B cell (primary cell): Measurements from ENCODE around the gene GABRG3. TPM values are rescaled to one million over a fixed set of nuclear protein-coding genes. Genes with fewer than 3 reads are reported as not detected.

ENCODE experiments used
- ATAC-seq: fragments of 200-7000 bp; cut with Tn5 transposase; one replicate; pipeline ENCODE4 v1.10.0; 2021; ENCODE audit warnings: low read depth, mild to moderate bottlenecking, moderate number of reproducible peaks, moderate library complexity
- CTCF ChIA-PET: fragments of 350-600 bp; sonication (Branson Sonifier 250); formaldehyde crosslinking; loops from one replicate; lab custom pipeline; 2021; ENCODE audit warnings: antibody characterized with exemption, inconsistent platforms; lab: Charles Lee
- POLR2A ChIA-PET: fragments of 350-600 bp; sonication (Branson Sonifier 250); formaldehyde crosslinking; loops from one replicate; lab custom pipeline; 2021; ENCODE audit warnings: antibody characterized with exemption; lab: Charles Lee
- DNase-seq: peaks from one replicate; pipeline ENCODE4 v3.0.0; 2013
- H2AFZ ChIP-seq: 2 replicates; pipeline ENCODE4 v1.6.1; 2012; ENCODE audit warnings: mild to moderate bottlenecking, low read depth, low read length; ENCODE audit not compliant: insufficient read depth, poor library complexity, severe bottlenecking
- H3K27ac ChIP-seq, 2 donors: 1 replicate in 1 of 2; 2 replicates in 1 of 2; pipeline ENCODE4 v1.5.1; 2012 to 2013; ENCODE audit warnings: low read length in 2 of 2, mild to moderate bottlenecking in 2 of 2, moderate library complexity in 1 of 2
- H3K27me3 ChIP-seq, 4 experiments: fragments of 200-600 bp in 1 of 4; sonication (generic) in 1 of 4; replicated peaks in 1 of 4; 1 replicate in 2 of 4; 2 replicates in 2 of 4; pipeline versions ENCODE4 v1.6.1 to v1.7.0; 2013 to 2016; ENCODE audit warnings: low read length in 3 of 4, mild to moderate bottlenecking in 2 of 4, mixed read lengths in 1 of 4, moderate library complexity in 1 of 4; ENCODE audit not compliant: insufficient read depth in 4 of 4, control insufficient read depth in 3 of 4; ENCODE audit errors: control extremely low read depth in 1 of 4
- H3K36me3 ChIP-seq, 2 experiments: replicated peaks in 1 of 2; 1 replicate in 1 of 2; 2 replicates in 1 of 2; pipeline versions ENCODE4 v1.6.1 to v1.7.1; 2013; ENCODE audit warnings: low read length in 1 of 2; ENCODE audit not compliant: insufficient read depth in 2 of 2, control insufficient read depth in 1 of 2; ENCODE audit errors: control extremely low read depth in 1 of 2, extremely low read depth in 1 of 2
- H3K4me1 ChIP-seq, 2 donors: fragments of 200-600 bp in 1 of 2; sonication (generic) in 1 of 2; 1 replicate in 1 of 2; 2 replicates in 1 of 2; pipeline versions ENCODE4 v1.5.1 to v1.6.1; 2013 to 2017; ENCODE audit warnings: low read length in 2 of 2; ENCODE audit not compliant: control insufficient read depth in 2 of 2, insufficient read depth in 2 of 2
- H3K4me2 ChIP-seq: replicated peaks from 2 replicates; pipeline ENCODE3; 2012; ENCODE audit warnings: mild to moderate bottlenecking, low read depth, low read length; ENCODE audit not compliant: poor library complexity, severe bottlenecking
- H3K4me3 ChIP-seq, 5 experiments: fragments of 200-600 bp in 1 of 5; sonication (generic) in 1 of 5; 1 replicate in 3 of 5; 2 replicates in 2 of 5; pipeline versions ENCODE4 v1.5.1 to v1.7.0; 2011 to 2016; ENCODE audit warnings: low read length in 4 of 5, mild to moderate bottlenecking in 4 of 5, low read depth in 2 of 5, control low read depth in 1 of 5, moderate library complexity in 1 of 5; ENCODE audit not compliant: insufficient read depth in 1 of 5; ENCODE audit errors: control extremely low read depth in 1 of 5, extremely low read depth in 1 of 5
- H3K79me2 ChIP-seq: fragments of 200-600 bp; sonication (generic); one replicate; pipeline ENCODE4 v1.6.0; 2016; ENCODE audit warnings: low read length; ENCODE audit not compliant: control insufficient read depth, insufficient read depth
- H3K9ac ChIP-seq: fragments of 200-600 bp; sonication (generic); 2 replicates; pipeline ENCODE4 v1.6.1; 2017; ENCODE audit warnings: mild to moderate bottlenecking, low read length, moderate library complexity
- H3K9me3 ChIP-seq, 3 donors: one replicate each; pipeline versions ENCODE4 v1.6.1 to v1.7.1; 2013; ENCODE audit warnings: low read length in 2 of 3; ENCODE audit not compliant: control insufficient read depth in 2 of 3, insufficient read depth in 1 of 3; ENCODE audit errors: control extremely low read depth in 1 of 3
- H4K20me1 ChIP-seq: 2 replicates; pipeline ENCODE4 v1.6.0; 2012; ENCODE audit warnings: mild to moderate bottlenecking, low read length; ENCODE audit not compliant: insufficient read depth, control insufficient read depth, poor library complexity, severe bottlenecking
- H3K27ac Mint-ChIP-seq: one replicate; pipeline ENCODE4 v1.8.0; 2021; ENCODE audit warnings: mixed read lengths
- H3K27me3 Mint-ChIP-seq: one replicate; pipeline ENCODE4 v1.8.0; 2021; ENCODE audit warnings: mixed read lengths
- H3K4me1 Mint-ChIP-seq: one replicate; pipeline ENCODE4 v1.8.0; 2021; ENCODE audit warnings: mixed read lengths
- H3K4me3 Mint-ChIP-seq: one replicate; pipeline ENCODE4 v1.8.0; 2021; ENCODE audit warnings: mixed read lengths
- H3K9me3 Mint-ChIP-seq: one replicate; pipeline ENCODE4 v1.8.0; 2022; ENCODE audit warnings: mixed read lengths; ENCODE audit not compliant: insufficient read depth
- EZH2 ChIP-seq: IDR thresholded peaks from 2 replicates; pipeline ENCODE4 v1.6.1; 2012; ENCODE audit warnings: borderline replicate concordance, low read depth, mild to moderate bottlenecking, moderate library complexity, low read length; ENCODE audit not compliant: insufficient read depth, poor library complexity, severe bottlenecking
- WGBS: methylation state at CpG from one replicate; pipeline ENCODE4 v1.1.5; 2013; ENCODE audit warnings: missing lambda C conversion rate; ENCODE audit not compliant: insufficient coverage; 5-methylcytosine and 5-hydroxymethylcytosine counted together
- intact Hi-C: fragments of 100-400 bp; cut with micrococcal nuclease; formaldehyde crosslinking; loops from one replicate; pipeline ENCODE4 v1.10.0; 2022
- polyA plus RNA-seq: library from polyadenylated mRNA; depleted of rRNA; stranded (reverse); fragments of >200 nt; gene quantifications from 2 replicates; pipeline ENCODE4 v1.2.3, GENCODE V29; 2012
- total RNA-seq, 2 donors: library from RNA; stranded (reverse); fragments of 120-200 nt in 1 of 2; gene quantifications; 1 replicate in 1 of 2; 2 replicates in 1 of 2; pipeline versions ENCODE4 v1.2.3 to v1.2.4, GENCODE V29; 2013 to 2022
- TF ChIP-seq, protein P1 (sequence below): fragments of 200-600 bp; IDR thresholded peaks from one replicate; pipeline ENCODE4 v1.8.0; 2022; ENCODE audit warnings: antibody characterized with exemption, mild to moderate bottlenecking

Gene GABRG3
- total and polyA plus RNA-seq, 2 donors (not counting 1 experiment from before 2014, with no cell fraction given), result not detected

DNA sequence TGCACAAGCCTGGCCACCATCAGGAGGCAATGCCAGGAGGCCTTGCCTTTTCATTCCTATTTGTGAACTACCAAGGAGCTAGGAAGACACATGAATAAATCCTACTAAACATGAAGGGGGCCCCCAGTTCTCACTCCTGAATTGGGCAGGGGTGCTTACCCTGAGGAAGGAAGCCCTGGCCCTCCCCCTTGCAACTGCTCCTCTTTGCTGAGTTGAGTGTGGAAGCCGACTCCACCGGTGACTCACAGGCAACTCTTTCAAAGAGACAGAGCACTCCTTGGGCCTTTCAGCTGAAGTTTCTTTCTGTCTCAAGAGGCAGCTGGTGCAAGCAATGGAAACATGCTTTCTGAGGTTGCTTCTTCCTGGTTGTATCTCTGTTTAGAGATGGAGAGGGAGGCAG is 1.7 kb downstream of the GABRG3 start:
- no peaks in the 10 kb centered on the region for H3K4me1 Mint-ChIP-seq
- no peak overlapping the region for H3K4me2 ChIP-seq
- DNase-seq, result no peak
- no CpG with 5 or more reads among the region's 2 CpGs for WGBS
- no peaks in the 10 kb centered on the region for H3K4me1 ChIP-seq
- peaks cover 0 to 17% (median 0%) of the 10 kb centered on the region in 3 donors for H3K9me3 ChIP-seq
- H3K27me3 Mint-ChIP-seq, result peaks cover 22% of the 10 kb centered on the region
- no peak overlapping the region for H3K4me3 ChIP-seq
- H3K36me3 ChIP-seq, result no peaks in the 10 kb centered on the region
- no peaks in the 10 kb centered on the region for H4K20me1 ChIP-seq
- no peak overlapping the region for H2AFZ ChIP-seq
- no peak overlapping the region for H3K9ac ChIP-seq
- no peak overlapping the region for H3K4me3 Mint-ChIP-seq
- POLR2A ChIA-PET, result no interaction called here
- no peaks in the 10 kb centered on the region for H3K79me2 ChIP-seq
- no peak overlapping the region for H3K27ac Mint-ChIP-seq
- TF ChIP-seq, protein P1, sequence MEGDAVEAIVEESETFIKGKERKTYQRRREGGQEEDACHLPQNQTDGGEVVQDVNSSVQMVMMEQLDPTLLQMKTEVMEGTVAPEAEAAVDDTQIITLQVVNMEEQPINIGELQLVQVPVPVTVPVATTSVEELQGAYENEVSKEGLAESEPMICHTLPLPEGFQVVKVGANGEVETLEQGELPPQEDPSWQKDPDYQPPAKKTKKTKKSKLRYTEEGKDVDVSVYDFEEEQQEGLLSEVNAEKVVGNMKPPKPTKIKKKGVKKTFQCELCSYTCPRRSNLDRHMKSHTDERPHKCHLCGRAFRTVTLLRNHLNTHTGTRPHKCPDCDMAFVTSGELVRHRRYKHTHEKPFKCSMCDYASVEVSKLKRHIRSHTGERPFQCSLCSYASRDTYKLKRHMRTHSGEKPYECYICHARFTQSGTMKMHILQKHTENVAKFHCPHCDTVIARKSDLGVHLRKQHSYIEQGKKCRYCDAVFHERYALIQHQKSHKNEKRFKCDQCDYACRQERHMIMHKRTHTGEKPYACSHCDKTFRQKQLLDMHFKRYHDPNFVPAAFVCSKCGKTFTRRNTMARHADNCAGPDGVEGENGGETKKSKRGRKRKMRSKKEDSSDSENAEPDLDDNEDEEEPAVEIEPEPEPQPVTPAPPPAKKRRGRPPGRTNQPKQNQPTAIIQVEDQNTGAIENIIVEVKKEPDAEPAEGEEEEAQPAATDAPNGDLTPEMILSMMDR, result no peak
- TF ChIP-seq EZH2, result no peak
- H3K27ac ChIP-seq, result no peak overlapping the region
- no peaks in the 10 kb centered on the region for H3K9me3 Mint-ChIP-seq
- intact Hi-C loops, result no loop called here
- H3K27me3 ChIP-seq, result peaks cover 0 to 11% (median 0%) of the 10 kb centered on the region in 4 experiments
- ATAC-seq, result no peak
- CTCF ChIA-PET, result no interaction called here

DNA sequence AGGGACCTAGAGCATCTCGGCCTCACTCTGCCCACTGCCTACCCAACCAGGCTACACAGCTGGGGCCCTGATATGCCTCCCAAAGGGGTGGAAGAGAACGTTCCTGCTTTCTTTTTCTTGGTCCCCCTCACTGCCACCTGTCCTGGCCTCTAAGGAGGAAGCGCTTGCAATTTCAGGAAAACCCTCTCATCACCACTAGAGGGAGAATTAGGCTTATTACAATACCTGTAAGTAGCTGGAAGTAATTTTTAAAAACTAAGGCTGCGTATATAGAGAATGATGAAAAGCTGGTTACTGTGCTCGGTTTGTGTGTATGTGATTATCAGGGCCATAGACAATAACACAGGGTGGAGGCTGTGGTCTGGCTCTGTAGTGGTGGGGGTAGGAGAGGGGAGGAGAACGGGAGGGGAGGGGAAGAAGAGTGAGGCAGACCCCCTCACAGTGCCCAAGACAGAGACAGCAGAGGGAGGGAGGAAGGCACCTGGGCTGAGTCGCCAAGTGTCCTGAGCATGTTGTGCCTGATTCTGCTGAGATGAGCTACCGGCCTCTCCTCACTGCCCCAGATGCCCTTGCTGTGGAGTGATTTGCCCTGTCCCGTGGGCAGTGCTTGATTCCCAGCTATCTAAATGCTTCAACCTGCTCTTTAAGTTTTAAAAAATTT is 3.3 kb downstream of the GABRG3 start:
- H3K79me2 ChIP-seq, result no peaks in the 10 kb centered on the region
- intact Hi-C loops, result no loop called here
- no peak overlapping the region for H3K9ac ChIP-seq
- H3K4me3 ChIP-seq, result no peak overlapping the region
- H3K4me1 ChIP-seq, result no peaks in the 10 kb centered on the region
- no peaks in the 10 kb centered on the region for H3K36me3 ChIP-seq
- Mint-ChIP-seq H3K27ac (no peak overlapping the region), H3K4me1 (no peaks in the 10 kb centered on the region), H3K4me3 (no peak overlapping the region), H3K27me3 (peaks cover 18% of the 10 kb centered on the region), H3K9me3 (no peaks in the 10 kb centered on the region)
- ChIA-PET CTCF (no interaction called here), POLR2A (no interaction called here)
- no peak overlapping the region for H3K27ac ChIP-seq
- WGBS, result 10% methylated on average over 3 of the region's 9 CpGs
- TF ChIP-seq EZH2, result no peak
- TF ChIP-seq, protein P1, result no peak
- peaks cover 0 to 9% (median 0%) of the 10 kb centered on the region in 4 experiments for H3K27me3 ChIP-seq
- no peak for DNase-seq
- no peak overlapping the region for H2AFZ ChIP-seq
- H3K4me2 ChIP-seq, result no peak overlapping the region
- no peak for ATAC-seq
- no peaks in the 10 kb centered on the region for H4K20me1 ChIP-seq
- H3K9me3 ChIP-seq, result peaks cover 0 to 12% (median 0%) of the 10 kb centered on the region in 3 donors
